Stimulated activated CD4-positive, alpha-beta T cell treated with anti-CD3 and anti-CD28 coated beads, Interleukin-12 subunit alpha, Interleukin-12 subunit beta, amount 100 ng/mL, for 24 hours (primary cell): ENCODE measurements around the gene C2CD4A.

ENCODE experiments used
- DNase-seq, 2 experiments: peaks; one replicate each; pipeline ENCODE4 v3.0.0-alpha.2; 2020; ENCODE audit warnings: low read depth in 2 of 2

Gene C2CD4A

DNA sequence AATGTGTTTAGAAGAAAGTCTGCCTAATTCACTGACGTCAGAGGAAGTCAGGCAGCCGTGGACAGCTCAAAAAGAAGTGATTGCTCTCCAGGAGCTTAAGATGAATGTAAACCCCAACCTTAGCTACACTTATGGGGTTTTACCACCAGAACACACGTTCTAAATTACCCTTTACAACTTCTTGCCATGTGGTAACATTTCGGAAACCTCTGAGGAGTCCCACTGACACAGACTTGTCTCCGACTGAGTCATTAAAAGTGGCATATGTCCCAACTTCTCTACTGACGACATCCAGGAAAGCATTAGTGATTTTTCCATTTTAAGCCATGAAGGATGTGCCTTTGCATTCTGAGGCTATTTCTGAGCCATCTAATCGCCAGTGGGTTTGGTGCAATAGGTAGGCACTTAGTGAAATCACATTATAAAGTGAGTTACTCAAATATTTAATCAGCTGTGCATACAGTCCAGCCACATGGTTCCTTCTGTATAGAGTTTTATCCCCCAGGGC, 32.4 kb downstream of the C2CD4A start:
- no peak for DNase-seq

DNA sequence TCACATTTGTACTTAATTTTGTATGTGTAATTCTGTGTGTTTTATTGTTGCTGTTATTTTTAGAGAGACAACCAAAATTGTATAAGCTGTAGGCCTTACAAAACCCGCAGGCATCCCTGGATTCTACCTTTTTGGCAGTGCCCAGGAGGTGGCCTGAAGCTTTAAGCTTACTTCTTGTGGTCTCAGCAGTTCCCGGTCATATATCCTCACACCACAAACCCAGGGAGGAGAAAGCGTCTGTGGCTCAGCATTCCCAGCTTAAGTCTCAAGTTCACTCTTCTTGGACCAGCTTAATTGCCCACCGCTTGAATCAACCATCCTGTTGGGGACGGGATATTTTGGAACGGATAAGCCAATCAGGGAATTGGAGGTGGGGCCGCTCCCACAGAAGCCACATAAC, 36.7 kb downstream of the C2CD4A start:
- no peak for DNase-seq

GRCh38 chr15:62104401-62104800, 37.6 kb downstream of the C2CD4A start:
- DNase-seq = no peak

DNA sequence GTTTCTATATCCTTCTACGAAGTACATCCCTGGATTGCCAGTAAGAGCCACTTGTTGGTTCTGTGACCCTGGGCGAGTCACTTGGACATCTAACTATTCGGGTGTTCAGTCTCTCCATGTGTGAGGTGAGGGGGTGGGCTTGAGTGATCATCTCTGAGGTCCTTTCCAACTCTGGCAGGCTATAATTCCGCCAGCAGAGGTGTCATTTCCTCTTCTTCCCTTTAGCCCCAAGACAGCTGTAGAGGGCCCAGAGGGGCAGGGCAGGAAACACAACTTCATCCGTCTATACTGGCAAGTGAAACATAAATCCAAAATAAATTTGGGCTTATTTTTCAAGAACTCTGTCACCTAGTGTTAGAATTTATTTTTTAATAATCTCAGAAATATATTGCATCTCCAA, 38.1 kb downstream of the C2CD4A start:
- no peak for DNase-seq

DNA sequence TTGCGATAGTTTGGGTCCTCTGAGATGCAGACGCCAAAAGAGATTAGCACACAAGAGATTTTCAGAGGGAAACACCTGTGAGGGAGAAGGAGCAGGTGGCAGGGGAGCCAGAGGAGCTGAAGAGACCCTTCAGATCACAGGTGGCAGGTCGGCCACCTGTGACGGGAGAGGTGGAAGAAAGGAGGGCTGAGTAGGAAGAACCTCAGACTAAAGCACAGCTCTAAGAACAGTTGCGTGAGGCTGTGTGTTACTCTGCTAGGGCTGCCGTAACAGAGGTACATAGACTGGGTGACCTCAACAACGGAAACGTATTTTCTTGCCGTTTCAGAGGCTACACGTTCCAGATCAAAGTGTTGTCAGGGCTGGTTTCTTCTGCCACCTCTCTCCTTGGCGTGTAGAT, 38.5 kb downstream of the C2CD4A start:
- no peak for DNase-seq

GRCh38 chr15:62106096-62106495, 39.3 kb downstream of the C2CD4A start:
- no peak for DNase-seq

GRCh38 chr15:62107571-62108121, 40.9 kb downstream of the C2CD4A start:
- no peak for DNase-seq

DNA sequence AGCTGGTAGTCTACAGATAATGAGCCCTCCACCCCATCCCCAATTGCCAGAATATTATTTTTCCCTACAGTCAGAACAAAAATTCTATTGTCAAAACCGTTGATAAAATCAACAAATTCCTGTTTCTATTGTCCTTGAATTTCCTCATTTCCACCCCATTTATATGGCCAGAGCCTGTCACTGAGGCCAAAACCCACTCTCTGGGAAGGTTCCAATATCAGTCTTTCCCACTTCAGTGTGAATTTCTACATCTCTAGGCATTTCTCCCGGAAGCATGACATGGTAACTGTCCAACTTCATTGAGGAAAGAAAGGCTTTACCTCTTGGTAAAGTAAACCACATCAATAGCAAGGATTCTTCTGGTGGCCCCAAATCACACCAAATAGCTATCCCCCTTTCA, 41.6 kb downstream of the C2CD4A start:
- no peak for DNase-seq

GRCh38 chr15:62109437-62109836, 42.7 kb downstream of the C2CD4A start:
- no peak for DNase-seq

DNA sequence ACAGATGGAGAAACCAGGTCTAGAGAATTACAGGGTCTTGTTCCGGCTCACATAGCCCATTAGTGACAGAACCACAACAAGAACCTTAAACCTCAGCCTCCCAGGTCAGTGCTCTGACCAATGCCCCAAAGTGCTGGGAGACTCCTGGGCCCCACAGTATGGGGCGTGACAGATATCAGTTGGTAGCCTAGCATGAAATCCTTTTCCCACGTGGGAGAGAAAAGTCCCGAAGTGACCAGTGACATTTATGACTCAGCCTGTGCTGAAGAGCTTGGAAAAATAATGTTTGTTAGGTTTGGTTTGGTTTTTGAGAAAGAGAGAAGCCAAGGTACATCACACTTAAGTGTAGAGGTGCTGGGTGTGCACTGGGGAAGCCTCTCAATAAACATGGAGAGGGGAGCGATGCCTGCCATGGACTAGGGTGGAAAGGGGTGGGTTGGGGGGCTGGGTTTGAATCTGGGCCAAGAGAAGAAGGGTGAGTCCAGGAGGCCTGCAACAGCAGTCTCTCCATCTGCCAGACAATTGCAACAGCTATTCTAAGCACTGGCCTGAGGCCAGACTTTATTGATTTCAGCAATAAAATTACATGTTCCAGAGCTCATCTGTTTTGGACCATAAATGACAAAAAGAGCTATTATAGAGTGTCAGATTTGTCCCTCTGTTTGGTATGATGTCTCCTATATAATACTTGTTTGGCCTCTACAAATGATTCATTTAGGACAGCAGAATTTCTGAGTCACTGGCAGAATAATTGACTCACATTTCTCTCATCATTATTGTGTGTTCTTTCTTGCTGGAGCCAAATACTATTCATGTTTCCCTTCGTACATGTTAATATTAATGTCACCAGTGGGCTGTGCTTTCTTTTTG, 43.4 kb downstream of the C2CD4A start:
- DNase-seq = no peak

DNA sequence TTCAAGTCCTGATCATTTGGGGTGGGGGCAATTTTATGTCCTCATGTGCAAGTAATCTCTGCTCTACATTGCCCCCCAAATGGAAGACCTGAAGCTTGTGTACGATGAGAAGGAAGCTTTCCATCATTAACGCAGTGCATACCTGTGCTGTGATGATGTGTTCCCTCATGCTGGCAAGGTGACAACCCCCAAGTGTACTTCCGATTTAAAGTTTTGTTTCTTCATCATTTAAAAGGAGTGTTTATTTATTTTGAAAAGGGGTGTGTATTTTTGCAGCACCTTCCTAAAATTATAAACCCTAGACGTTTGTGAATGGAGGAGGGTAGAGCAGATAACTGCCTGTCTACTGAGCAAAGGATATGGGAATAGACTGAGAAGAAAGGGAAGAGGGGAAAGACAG, 45.3 kb downstream of the C2CD4A start:
- DNase-seq = no peak

DNA sequence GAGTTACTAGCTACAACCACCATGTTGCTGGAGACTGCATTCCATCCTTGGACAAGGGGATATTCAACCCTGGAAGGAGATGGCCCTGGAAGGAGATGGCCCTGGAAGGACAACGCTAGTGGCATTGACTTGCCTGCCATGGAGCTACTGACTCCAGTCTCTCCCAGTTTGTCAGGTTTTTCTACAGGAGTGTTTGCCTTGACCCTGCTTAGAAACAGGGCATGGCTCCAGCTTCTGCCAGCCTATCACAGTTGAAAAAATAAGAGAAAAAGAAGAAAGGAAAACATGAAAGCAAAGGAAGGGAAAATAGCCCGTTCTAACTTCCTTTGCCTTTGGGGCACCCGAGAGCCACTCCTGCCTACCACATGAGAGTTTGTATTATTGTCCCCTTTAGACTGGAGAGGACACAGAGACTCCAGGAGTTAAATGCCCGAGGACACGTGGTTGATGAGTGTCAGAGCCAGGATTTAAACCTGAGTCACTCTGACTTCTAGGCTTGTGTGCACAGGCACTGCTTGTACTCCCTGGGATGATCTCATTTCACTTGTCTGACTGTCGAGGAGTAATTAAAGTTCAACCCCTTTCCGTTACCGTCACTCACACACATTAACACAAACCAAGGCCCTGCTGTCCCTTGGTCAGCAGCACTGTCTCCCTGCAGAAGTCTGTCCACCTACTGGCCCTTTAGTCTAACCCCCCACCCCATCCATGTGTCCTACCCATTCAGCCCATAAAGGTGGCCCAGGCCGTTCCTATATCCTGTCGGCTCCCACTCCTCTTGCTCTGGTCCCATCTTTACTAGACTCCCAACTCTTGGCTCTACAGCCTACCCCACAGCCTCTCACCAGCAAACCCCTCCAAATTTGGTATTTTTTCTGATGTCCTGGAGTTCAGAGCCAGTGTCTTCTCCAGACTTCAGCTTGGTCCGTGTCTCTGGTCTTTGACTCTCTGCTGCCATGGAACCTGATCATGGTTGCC, 46.1 kb downstream of the C2CD4A start:
- DNase-seq = no peak

DNA sequence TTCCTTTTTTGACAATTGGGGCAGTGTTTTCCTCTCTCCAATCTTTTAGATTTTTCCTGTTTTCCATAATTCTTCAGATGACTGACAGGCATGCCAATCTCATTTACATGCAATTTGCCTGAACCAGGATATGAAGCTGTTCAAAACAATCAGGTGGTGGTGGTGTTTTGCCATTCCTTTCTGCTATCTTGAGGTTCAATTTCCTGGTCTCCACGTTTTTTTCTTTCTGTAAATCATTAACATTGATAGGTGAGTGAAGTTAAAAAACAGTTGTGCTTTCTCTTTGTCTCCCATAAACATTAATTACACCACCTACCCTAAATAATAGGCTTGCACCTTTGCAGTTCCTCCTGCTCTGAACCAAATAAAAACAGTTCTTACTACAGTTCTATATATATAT, 49.1 kb downstream of the C2CD4A start:
- no peak for DNase-seq

- no peak for DNase-seq
These were observed 51.9 kb downstream of the C2CD4A start for GRCh38 chr15:62118520-62119226.

GRCh38 chr15:62119227-62119864, 52.6 kb downstream of the C2CD4A start:
- DNase-seq = no peak

DNA sequence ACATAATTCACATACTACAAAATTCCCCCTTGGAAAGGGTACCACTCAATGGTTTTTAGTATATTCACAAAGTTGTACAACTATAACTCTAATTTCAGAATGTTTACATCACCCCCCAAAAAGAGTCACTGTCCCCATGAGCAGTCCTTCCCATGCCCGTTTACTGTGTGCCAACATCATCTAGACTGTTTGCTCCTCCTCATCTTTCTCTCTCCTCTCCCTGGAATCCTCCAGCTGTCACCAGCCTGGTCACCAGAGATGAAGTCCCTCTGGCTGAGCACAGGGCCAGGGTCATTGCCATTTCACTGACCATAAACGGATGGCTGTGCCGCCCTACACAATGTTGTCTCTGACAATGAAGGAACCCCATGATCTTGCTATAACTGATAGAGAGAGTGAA, 53.1 kb downstream of the C2CD4A start:
- DNase-seq = no peak
